ENCODE results near the gene PRELID2. TPM values are rescaled to one million over a fixed set of nuclear protein-coding genes. Genes with fewer than 3 reads are reported as not detected.
"Not testable (repeated sequence)": the region's sequence is repeated elsewhere in the genome, so short reads cannot be mapped to it uniquely, and the experiment has no call there.

Gene PRELID2
- polyA plus RNA-seq, 3 donors = 0.77 to 2.0 (median 1.5) TPM

GRCh38 chr5:145738227-145738626 lies 96.9 kb downstream of the PRELID2 start:
- Mint-ChIP-seq H3K27me3 (ENCODE audit: low read depth in 3 of 3) (no peaks in the 10 kb centered on the region), H3K4me3 (no peak overlapping the region), H3K27ac (no peak overlapping the region), H3K4me1 (no peaks in the 10 kb centered on the region), H3K9me3 (peaks cover 2 to 16% (median 3%) of the 10 kb centered on the region in 7 donors), H3K36me3 (peaks cover 0 to 4% of the 10 kb centered on the region in 2 donors)
- Histone ChIP-seq H3K4me1 (ENCODE audit: control insufficient read depth in 1 of 2, insufficient read depth in 2 of 2, low read length in 2 of 2) (no peaks in the 10 kb centered on the region), H2AFZ (ENCODE audit: insufficient read depth, low read depth, low read length, poor library complexity, severe bottlenecking) (no peak overlapping the region), H3K9ac (ENCODE audit: insufficient read depth, low read length, poor library complexity, severe bottlenecking) (no peak overlapping the region), H3K36me3 (replicated peaks in 1 of 2; ENCODE audit: control insufficient read depth in 1 of 2, insufficient read depth in 2 of 2, low read length in 2 of 2) (no peaks in the 10 kb centered on the region), H3K79me2 (ENCODE audit: insufficient read depth, low read length) (no peaks in the 10 kb centered on the region), H3K4me3 (replicated peaks in 1 of 3; ENCODE audit: low read depth in 2 of 3, low read length in 3 of 3) (no peak overlapping the region), H3K9me3 (replicated peaks in 1 of 2; ENCODE audit: control insufficient read depth in 1 of 2, insufficient read depth in 1 of 2, low read length in 2 of 2) (peaks cover 0 to 7% of the 10 kb centered on the region in 2 donors), H3K27ac (ENCODE audit: low read depth in 1 of 2, low read length in 2 of 2) (no peak overlapping the region), H4K20me1 (ENCODE audit: insufficient read depth, low read length) (no peaks in the 10 kb centered on the region), H3K4me2 (replicated peaks; ENCODE audit: extremely low read depth, low read length, poor library complexity, severe bottlenecking) (no peak overlapping the region), H3K27me3 (ENCODE audit: control insufficient read depth in 2 of 2, insufficient read depth in 2 of 2, low read length in 2 of 2) (no peaks in the 10 kb centered on the region)
- DNase-seq = no peak
- no peak for TF ChIP-seq CTCF (IDR thresholded peaks at IDR 0.05)
- intact Hi-C loops (cut with micrococcal nuclease) = no loop called here

GRCh38 chr5:145737578-145737977 lies 97.6 kb downstream of the PRELID2 start:
- no peak overlapping the region for H3K9ac ChIP-seq (ENCODE audit: insufficient read depth, low read length, poor library complexity, severe bottlenecking)
- no peak overlapping the region for H3K4me2 ChIP-seq (replicated peaks; ENCODE audit: extremely low read depth, low read length, poor library complexity, severe bottlenecking)
- no peak overlapping the region for H3K4me3 Mint-ChIP-seq
- H3K79me2 ChIP-seq (ENCODE audit: insufficient read depth, low read length) = no peaks in the 10 kb centered on the region
- peaks cover 0 to 4% of the 10 kb centered on the region in 2 donors for H3K36me3 Mint-ChIP-seq
- peaks cover 2 to 14% (median 7%) of the 10 kb centered on the region in 7 donors for H3K9me3 Mint-ChIP-seq
- DNase-seq = no peak
- no CpG with 5 or more reads among the region's 1 CpG for WGBS (ENCODE audit: insufficient coverage)
- H3K27me3 Mint-ChIP-seq (ENCODE audit: low read depth in 3 of 3) = no peaks in the 10 kb centered on the region
- no peaks in the 10 kb centered on the region for H3K4me1 ChIP-seq (ENCODE audit: control insufficient read depth in 1 of 2, insufficient read depth in 2 of 2, low read length in 2 of 2)
- no peaks in the 10 kb centered on the region for H3K36me3 ChIP-seq (replicated peaks in 1 of 2; ENCODE audit: control insufficient read depth in 1 of 2, insufficient read depth in 2 of 2, low read length in 2 of 2)
- no peaks in the 10 kb centered on the region for H3K4me1 Mint-ChIP-seq
- no peak overlapping the region for H3K27ac ChIP-seq (ENCODE audit: low read depth in 1 of 2, low read length in 2 of 2)
- H3K9me3 ChIP-seq (replicated peaks in 1 of 2; ENCODE audit: control insufficient read depth in 1 of 2, insufficient read depth in 1 of 2, low read length in 2 of 2) = peaks cover 0 to 4% of the 10 kb centered on the region in 2 donors
- no peaks in the 10 kb centered on the region for H3K27me3 ChIP-seq (ENCODE audit: control insufficient read depth in 2 of 2, insufficient read depth in 2 of 2, low read length in 2 of 2)
- no peak overlapping the region for H3K27ac Mint-ChIP-seq
- no peak for TF ChIP-seq CTCF (IDR thresholded peaks at IDR 0.05)
- no peak overlapping the region for H3K4me3 ChIP-seq (replicated peaks in 1 of 3; ENCODE audit: low read depth in 2 of 3, low read length in 3 of 3)
- no peak overlapping the region for H2AFZ ChIP-seq (ENCODE audit: insufficient read depth, low read depth, low read length, poor library complexity, severe bottlenecking)
- intact Hi-C loops (cut with micrococcal nuclease) = no loop called here
- no peaks in the 10 kb centered on the region for H4K20me1 ChIP-seq (ENCODE audit: insufficient read depth, low read length)

- peaks cover 33 to 56% of the 10 kb centered on the region in 2 donors for H3K9me3 ChIP-seq (replicated peaks in 1 of 2; ENCODE audit: control insufficient read depth in 1 of 2, insufficient read depth in 1 of 2, low read length in 2 of 2)
- H3K36me3 Mint-ChIP-seq = peaks cover 5 to 12% of the 10 kb centered on the region in 2 donors
- intact Hi-C loops (cut with micrococcal nuclease); H3K36me3 ChIP-seq (replicated peaks in 1 of 2; ENCODE audit: control insufficient read depth in 1 of 2, insufficient read depth in 2 of 2, low read length in 2 of 2); H3K27ac ChIP-seq (ENCODE audit: low read depth in 1 of 2, low read length in 2 of 2); H3K4me2 ChIP-seq (replicated peaks; ENCODE audit: extremely low read depth, low read length, poor library complexity, severe bottlenecking); H3K79me2 ChIP-seq (ENCODE audit: insufficient read depth, low read length); H3K4me3 ChIP-seq (replicated peaks in 1 of 3; ENCODE audit: low read depth in 2 of 3, low read length in 3 of 3); H3K27me3 ChIP-seq (ENCODE audit: control insufficient read depth in 2 of 2, insufficient read depth in 2 of 2, low read length in 2 of 2); DNase-seq; H2AFZ ChIP-seq (ENCODE audit: insufficient read depth, low read depth, low read length, poor library complexity, severe bottlenecking); H3K27me3 Mint-ChIP-seq (ENCODE audit: low read depth in 3 of 3); H3K4me1 Mint-ChIP-seq; H3K4me3 Mint-ChIP-seq; H3K4me1 ChIP-seq (ENCODE audit: control insufficient read depth in 1 of 2, insufficient read depth in 2 of 2, low read length in 2 of 2); H3K27ac Mint-ChIP-seq; H4K20me1 ChIP-seq (ENCODE audit: insufficient read depth, low read length); H3K9ac ChIP-seq (ENCODE audit: insufficient read depth, low read length, poor library complexity, severe bottlenecking): not testable (repeated sequence)
- H3K9me3 Mint-ChIP-seq = peaks cover 36 to 55% (median 44%) of the 10 kb centered on the region in 7 donors
- 100% methylated on average over 1 of the region's 1 CpG for WGBS (ENCODE audit: insufficient coverage)
Measured at GRCh38 chr5:145729956-145730355, 105.2 kb downstream of the PRELID2 start.
